ENCODE data around the gene ZNF23.

DNA sequence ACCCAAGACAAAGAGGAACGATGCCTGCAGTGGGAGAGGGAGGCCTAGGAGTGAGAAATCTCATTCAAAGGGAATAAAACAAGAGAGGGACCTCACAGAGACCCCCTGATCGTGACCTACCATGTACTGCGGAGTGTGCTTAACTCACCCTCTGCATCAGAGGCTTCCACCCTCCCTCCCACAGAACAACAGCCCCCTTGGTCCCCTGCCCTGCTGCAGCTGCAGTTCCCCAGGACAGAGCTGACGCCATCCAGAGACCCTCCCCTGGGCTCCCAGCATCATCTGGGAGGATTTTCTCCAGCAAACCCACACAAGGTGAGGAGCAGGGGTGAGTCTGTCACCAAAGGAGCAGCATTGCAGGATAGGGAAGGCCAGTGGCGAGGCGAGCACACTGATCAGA, 60.0 kb downstream of the ZNF23 start:
- no peak for TF ChIP-seq EZH2 (IDR thresholded peaks at IDR 0.05; ENCODE audit: insufficient read depth, poor library complexity, severe bottlenecking)
- TF ChIP-seq EZH2phosphoT487 (IDR thresholded peaks at IDR 0.05; ENCODE audit: insufficient read depth, low read depth) = no peak
